ENCODE measurements around the gene CHAF1B. TPM values are rescaled to one million over a fixed set of nuclear protein-coding genes. Genes with fewer than 3 reads are reported as not detected.

Gene CHAF1B
- total and polyA plus RNA-seq, 2 of the 8 experiments (the other 6 are each of a cell fraction or from before 2014, with no cell fraction given) = 11.8 to 23.1 TPM

GRCh38 chr21:36450511-36450910 lies 65.3 kb downstream of the CHAF1B start (continued):
- TF ChIP-seq CHD7 (IDR thresholded peaks at IDR 0.05; ENCODE audit: insufficient replicate concordance, low read length) = no peak

All from H1 (cell line).